HG03280 (cell line): ENCODE results near the gene EPDR1.
A peak's percentile ranks its signal among the peaks of the same experiment; 100 is the strongest.

ENCODE experiments used
- ATAC-seq: cut with Tn5 transposase; IDR thresholded peaks from one replicate; pipeline ENCODE4 v1.9.1; 2021; ENCODE audit warnings: mild to moderate bottlenecking, moderate library complexity; ENCODE audit not compliant: unreplicated experiment

EPDR1 gene

DNA sequence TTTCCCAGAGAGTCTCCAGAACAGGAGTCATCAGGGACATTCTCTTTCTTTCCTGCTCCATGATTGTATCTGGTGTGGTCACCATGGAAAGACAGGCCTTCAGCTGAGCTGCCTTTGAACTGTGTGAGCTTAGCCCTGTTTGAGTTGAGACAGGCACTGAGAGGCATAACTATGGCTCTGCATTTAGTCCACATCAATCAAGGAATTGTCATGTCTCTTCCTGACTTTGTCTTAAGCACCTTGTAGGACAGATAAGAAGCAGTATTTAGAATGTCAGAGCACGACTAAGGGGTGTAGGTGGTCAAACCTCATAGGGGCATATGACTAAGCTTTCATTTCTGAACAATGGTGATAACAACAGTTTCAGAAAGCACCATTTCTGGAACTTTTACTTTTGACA is 53.5 kb downstream of the EPDR1 start:
- ATAC-seq, result no peak

DNA sequence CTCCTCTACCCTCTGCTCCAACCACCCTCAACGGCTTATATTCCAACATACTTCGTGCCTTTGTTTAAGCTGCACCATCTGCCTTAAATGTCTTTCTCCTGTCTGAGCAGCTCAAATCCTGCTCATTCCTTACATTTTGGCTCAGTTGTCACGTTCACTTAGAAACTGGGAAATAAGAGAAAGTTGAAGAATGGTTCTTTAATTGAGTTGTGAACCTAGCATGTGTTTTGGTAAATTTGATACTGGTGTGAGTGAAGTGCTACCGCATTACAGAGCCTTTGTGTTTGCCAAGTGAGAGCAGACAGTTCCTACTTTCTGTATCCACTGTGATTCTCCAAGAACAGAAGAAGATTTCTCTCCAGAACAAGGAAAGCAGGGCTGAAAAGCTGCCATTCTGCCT is 54.3 kb downstream of the EPDR1 start:
- no peak for ATAC-seq

DNA sequence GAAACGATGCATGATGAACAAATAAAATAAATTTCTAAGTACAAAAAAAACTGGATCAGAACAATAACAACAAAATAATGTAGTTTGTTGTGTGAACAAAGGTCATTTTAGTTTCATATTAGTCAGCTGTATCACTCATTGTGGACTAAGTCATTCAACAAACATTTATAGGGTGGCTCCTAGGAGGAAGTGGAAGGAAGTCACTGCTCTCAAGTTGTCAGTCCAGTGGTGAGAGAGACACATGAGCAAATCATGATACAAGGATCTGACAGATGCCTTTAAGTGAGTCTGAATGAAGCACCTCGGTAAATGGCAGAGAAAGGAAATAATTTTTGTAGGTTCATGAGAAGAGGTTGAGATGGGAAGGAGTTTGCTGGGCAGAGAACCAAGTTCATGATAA is 56.8 kb downstream of the EPDR1 start:
- ATAC-seq, result no peak

DNA sequence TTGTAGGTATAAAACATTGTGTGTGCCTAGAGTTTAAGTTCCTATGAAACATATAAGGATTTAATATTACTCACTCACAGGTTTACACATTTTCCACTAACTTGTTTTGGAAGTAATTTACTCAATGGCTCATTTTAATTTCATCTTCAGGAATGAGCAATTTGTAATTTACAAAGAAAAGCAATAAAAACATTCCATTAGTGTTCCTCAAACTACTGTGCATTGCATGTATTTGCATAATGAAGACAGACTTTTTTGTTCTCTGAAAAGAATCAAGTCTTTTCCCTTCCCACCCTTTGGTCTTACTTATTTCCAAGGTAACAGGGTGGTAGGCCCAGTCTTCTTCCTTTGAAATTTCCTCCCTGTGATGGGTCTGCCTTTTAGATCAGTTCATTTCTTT is 61.2 kb downstream of the EPDR1 start:
- ATAC-seq, result no peak

DNA sequence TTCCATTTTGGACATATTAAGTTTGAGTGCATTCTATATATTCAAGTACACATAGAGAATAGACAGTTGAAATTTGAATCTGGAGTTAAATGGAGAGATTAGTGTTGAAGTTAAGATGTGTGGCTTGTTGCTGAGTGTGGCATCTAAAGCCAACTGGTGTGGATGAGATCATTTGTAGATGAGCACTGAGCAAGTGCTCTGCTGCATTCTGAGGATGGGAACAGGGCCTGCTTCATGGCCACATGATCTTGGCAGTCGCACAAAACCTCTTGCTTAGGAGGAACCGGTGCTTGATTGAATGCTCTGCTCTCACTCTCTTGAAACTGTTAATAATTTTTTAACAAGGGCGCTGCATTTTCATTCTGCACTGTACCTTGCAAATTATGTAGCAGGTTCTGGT is 62.0 kb downstream of the EPDR1 start:
- no peak for ATAC-seq

DNA sequence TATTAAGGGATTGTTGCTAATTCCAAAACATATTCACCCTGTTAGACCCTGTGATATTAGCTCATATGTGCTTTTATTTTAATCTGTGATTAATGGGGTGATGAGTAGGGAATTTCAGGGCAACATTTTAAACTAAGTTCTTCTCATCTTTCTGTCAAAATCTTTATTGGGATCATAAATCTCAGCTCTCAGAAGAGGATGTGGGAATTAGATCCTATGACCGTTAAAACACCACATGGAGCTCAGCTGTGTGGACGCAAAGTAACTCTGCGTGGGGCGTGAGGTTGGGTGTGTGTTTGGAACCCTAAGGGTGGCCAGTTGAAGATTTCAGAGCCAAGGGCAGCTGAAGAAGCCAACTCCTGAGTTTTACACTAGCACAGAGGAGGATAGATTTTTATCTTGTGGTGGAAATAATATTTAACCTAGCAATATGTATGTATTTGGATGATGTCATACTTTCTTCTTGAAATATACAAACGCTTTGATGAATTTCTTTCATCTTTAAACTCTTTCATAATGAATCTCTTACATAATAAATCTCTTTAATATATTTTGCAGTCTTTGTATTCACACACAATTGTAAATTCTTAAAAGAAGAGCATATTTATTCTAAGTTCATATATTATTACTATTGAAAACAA is 64.4 kb downstream of the EPDR1 start:
- no peak for ATAC-seq

DNA sequence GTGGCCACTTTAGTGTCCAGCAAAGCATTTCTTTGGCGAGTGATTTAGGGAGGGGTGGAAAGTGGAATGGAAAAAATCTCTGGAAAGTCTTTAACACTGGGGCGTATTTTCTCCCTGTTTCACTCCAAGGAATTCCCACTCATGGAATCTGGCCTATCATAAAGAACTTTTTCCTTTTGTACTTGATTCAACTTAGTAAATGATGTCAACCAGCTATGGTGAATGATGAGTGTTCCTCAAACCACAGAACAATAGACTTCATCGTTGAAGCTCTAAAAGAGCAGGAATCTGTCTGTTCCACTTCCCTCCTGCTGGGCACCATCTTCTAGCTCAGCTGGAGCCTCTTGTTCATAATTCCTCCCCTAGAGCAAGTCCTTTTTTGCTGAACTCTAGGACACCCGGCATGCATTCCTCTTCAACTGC is 66.5 kb downstream of the EPDR1 start:
- no peak for ATAC-seq

DNA sequence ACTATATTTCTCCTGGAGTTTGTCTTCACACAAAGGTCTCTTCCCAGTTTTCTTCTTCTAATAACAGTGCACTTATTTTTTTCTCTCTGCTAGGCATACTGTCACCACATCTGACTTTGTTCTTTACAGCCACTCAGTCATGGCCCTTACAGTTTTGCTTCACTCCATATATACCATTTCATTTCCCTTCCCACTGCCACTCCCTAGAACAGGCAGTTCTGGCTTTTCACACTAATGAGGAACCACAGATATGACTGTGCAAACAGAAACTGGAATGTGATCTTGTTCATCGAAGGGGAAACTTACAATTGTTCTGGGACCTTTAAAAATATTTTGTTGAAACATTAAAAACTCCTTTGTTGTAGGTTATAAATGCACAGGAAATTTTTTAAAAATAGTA is 67.3 kb downstream of the EPDR1 start:
- no peak for ATAC-seq

DNA sequence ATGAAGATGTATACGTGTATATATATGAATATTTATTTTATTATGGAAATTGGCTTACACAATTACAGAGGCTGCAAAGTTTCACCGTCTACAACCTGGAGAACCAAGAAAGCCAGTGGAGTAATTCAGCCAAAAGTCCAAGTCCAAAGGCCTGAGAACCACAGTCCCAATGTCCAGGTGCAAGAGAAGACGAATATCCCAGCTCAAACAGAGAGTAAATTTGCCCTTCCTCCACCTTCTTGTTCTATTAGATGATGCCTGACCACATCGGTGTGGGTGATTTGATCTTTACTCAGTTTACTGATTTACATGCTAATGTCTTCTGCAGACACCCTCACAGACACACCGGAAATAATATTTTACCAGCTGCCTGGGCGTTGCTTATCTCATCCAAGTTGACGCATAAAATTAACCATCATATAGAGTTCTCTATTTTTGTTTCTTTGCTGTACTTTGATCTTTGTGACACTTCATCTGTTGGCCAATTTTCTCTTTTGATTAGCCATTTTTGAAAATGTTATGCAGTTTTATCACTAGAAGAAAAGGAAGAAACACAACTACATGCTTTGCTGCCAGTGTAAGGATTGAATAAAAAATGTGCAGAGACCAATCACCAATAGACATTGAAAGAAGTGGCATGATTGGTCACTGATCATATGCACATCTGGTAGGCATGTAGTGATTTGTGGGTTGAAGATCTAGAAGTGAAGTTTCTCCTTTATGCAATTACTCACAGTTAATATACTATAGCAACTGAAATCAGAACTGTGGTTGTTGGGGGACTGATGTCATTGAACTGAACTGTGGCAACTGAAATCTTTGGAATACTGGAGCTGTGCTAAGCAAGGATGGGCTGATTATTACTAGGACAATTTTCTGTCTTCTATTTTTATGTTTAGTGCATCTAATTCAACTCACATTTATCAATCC is 68.5 kb downstream of the EPDR1 start:
- no peak for ATAC-seq

DNA sequence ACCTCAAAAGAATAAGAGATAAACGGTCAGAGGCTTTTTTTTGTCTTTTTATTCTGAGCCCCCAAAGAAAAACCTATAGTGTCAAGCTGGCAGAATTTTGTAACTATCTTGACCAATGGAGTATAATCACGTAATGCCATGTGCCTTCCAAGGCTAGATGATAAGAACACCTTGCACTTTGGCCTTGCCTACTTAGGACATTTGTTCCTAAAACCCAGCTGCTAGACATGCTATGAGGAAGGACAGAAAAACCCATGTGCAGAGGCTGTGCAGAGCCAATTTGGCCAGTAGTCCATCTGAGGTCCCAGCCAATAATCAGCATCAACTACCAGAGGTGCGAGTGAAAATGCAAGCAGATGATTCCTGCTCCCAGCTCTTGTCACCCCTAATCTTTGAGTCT is 69.9 kb downstream of the EPDR1 start:
- ATAC-seq, result no peak

DNA sequence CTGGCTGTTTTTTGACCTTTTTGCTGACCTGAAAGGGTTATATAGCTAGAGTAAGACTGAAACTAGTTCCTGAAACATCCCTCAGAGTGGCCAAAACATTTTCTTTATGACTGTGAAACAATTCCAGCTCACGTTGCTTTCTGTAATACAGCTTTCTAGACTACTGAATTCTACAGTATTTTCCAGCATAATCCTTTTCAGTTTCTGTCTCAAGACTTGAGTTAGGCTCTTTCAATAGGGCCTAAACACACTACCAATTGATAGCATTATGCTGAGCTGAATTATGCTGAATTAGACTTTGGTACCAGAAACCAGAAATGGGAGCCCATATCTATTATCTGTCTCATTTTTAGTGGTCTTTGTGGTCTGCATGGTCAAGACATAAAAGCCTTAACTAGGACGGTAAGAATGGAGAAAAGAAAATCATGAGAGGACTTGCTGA is 72.6 kb downstream of the EPDR1 start:
- ATAC-seq, result peak; percentile 63

DNA sequence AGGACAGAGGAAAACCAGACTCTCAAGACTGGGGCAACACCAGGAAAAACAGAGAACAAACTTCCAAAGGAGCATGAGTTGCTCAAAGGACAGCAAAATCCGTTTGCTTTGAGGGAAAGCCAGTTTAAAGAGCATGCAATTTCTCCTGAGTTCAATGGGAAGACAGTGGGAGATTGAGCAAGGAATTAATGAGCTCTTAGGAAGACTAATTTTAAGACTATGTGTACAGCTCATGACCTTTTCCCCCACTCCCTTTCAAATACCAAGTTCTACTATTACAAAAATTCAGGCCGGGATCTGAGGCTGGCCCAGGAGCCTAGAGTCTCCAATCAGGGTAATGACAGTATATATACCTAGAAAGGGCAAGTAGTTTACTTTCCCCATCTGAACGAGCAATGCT is 79.2 kb downstream of the EPDR1 start:
- no peak for ATAC-seq

DNA sequence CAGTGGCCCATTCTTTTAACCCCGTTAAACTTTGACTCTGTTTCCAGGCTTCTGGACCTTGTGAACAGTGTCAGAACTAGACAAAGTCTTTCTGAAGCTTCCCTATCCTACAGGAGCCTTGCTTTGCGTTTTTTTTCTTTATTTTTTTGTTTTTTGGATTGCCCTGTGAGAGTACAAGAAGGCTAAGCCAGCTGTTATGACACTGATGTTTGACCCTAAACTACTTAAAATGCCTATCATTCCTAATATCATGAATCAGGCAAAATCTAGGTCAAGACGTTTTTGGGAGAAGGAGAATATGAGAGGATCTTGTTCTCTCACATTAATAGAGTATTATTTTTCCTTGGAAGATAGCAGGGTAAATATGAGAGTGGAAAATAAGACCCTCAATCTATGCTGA is 79.8 kb downstream of the EPDR1 start:
- ATAC-seq, result no peak
